Measurements from ENCODE around the gene SORCS2.

SORCS2 gene

GRCh38 chr4:7637139-7637538 is 444.8 kb downstream of the SORCS2 start:
- TF ChIP-seq GATA1 (IDR thresholded peaks at IDR 0.05; ENCODE audit: low read depth, low read length): no peak
- no peak for TF ChIP-seq POLR2A (IDR thresholded peaks at IDR 0.05; ENCODE audit: low read length)
- no peak for DNase-seq

- no peak for TF ChIP-seq GATA1 (IDR thresholded peaks at IDR 0.05; ENCODE audit: low read depth, low read length)
- DNase-seq: no peak
These were observed 445.6 kb downstream of the SORCS2 start for GRCh38 chr4:7637971-7638370.

GRCh38 chr4:7638489-7638888 is 446.2 kb downstream of the SORCS2 start:
- TF ChIP-seq POLR2A (IDR thresholded peaks at IDR 0.05; ENCODE audit: low read length) (no peak), GATA1 (IDR thresholded peaks at IDR 0.05; ENCODE audit: low read depth, low read length) (no peak)
- no peak for DNase-seq

GRCh38 chr4:7638984-7639789 is 446.8 kb downstream of the SORCS2 start:
- no peak for TF ChIP-seq POLR2A (IDR thresholded peaks at IDR 0.05; ENCODE audit: low read length)
- no peak for TF ChIP-seq GATA1 (IDR thresholded peaks at IDR 0.05; ENCODE audit: low read depth, low read length)

GRCh38 chr4:7640136-7640535 is 447.8 kb downstream of the SORCS2 start:
- TF ChIP-seq GATA1 (IDR thresholded peaks at IDR 0.05; ENCODE audit: low read depth, low read length) (no peak), POLR2A (IDR thresholded peaks at IDR 0.05; ENCODE audit: low read length) (no peak)
- DNase-seq: no peak

More at GRCh38 chr4:7638984-7639789, 446.8 kb downstream of the SORCS2 start:
- no peak for DNase-seq

- TF ChIP-seq POLR2A (IDR thresholded peaks at IDR 0.05; ENCODE audit: low read length) (no peak), GATA1 (IDR thresholded peaks at IDR 0.05; ENCODE audit: low read depth, low read length) (no peak)
- no peak for DNase-seq
These were observed 449.4 kb downstream of the SORCS2 start for GRCh38 chr4:7641712-7642111.

GRCh38 chr4:7642741-7643458 is 450.6 kb downstream of the SORCS2 start:
- no peak for DNase-seq
- no peak for TF ChIP-seq GATA1 (IDR thresholded peaks at IDR 0.05; ENCODE audit: low read depth, low read length)
- no peak for TF ChIP-seq POLR2A (IDR thresholded peaks at IDR 0.05; ENCODE audit: low read length)

- TF ChIP-seq POLR2A (IDR thresholded peaks at IDR 0.05; ENCODE audit: low read length) (no peak), GATA1 (IDR thresholded peaks at IDR 0.05; ENCODE audit: low read depth, low read length) (no peak)
- no peak for DNase-seq
These were observed 452.8 kb downstream of the SORCS2 start for GRCh38 chr4:7645158-7645557.

- no peak for DNase-seq
- no peak for TF ChIP-seq POLR2A (IDR thresholded peaks at IDR 0.05; ENCODE audit: low read length)
- no peak for TF ChIP-seq GATA1 (IDR thresholded peaks at IDR 0.05; ENCODE audit: low read depth, low read length)
These were observed 453.6 kb downstream of the SORCS2 start for GRCh38 chr4:7645956-7646355.

- TF ChIP-seq GATA1 (IDR thresholded peaks at IDR 0.05; ENCODE audit: low read depth, low read length) (no peak), POLR2A (IDR thresholded peaks at IDR 0.05; ENCODE audit: low read length) (no peak)
- no peak for DNase-seq
These were observed 454.2 kb downstream of the SORCS2 start for GRCh38 chr4:7646384-7647061.

- TF ChIP-seq GATA1 (IDR thresholded peaks at IDR 0.05; ENCODE audit: low read depth, low read length) (no peak), POLR2A (IDR thresholded peaks at IDR 0.05; ENCODE audit: low read length) (no peak)
- DNase-seq: no peak
These were observed 454.8 kb downstream of the SORCS2 start for GRCh38 chr4:7647186-7647585.

- DNase-seq: no peak
- TF ChIP-seq POLR2A (IDR thresholded peaks at IDR 0.05; ENCODE audit: low read length): no peak
- no peak for TF ChIP-seq GATA1 (IDR thresholded peaks at IDR 0.05; ENCODE audit: low read depth, low read length)
These were observed 455.5 kb downstream of the SORCS2 start for GRCh38 chr4:7647600-7648543.
